ENCODE measurements around the gene SRSF4. TPM values are rescaled to one million over a fixed set of nuclear protein-coding genes. Genes with fewer than 3 reads are reported as not detected.
A peak's percentile ranks its signal among the peaks of the same experiment; 100 is the strongest.

SRSF4 gene
- total RNA-seq, 1 donor from 2014 or later, result 92.6 TPM

- no peak for ATAC-seq (ENCODE audit: low read depth)
- TF ChIP-seq CTCF (IDR thresholded peaks at IDR 0.05), result no peak
- intact Hi-C loops (cut with micrococcal nuclease), result no loop called here
- POLR2A ChIA-PET, result no interaction called here
- no peak overlapping the region for H3K4me3 Mint-ChIP-seq
- H3K36me3 Mint-ChIP-seq (ENCODE audit: low read depth), result no peaks in the 10 kb centered on the region
- H3K4me1 Mint-ChIP-seq, result peaks cover 6% of the 10 kb centered on the region
- peaks cover 22% of the 10 kb centered on the region for H3K27me3 Mint-ChIP-seq
- H3K9me3 Mint-ChIP-seq, result no peaks in the 10 kb centered on the region
- no peak overlapping the region for H3K27ac Mint-ChIP-seq
- CTCF ChIA-PET, result no interaction called here
- no peak for DNase-seq
Observed at GRCh38 chr1:29129916-29130315, 51.8 kb downstream of the SRSF4 start.

- H3K9me3 Mint-ChIP-seq, result no peaks in the 10 kb centered on the region
- peaks cover 6% of the 10 kb centered on the region for H3K4me1 Mint-ChIP-seq
- ChIA-PET POLR2A (no interaction called here), CTCF (no interaction called here)
- H3K4me3 Mint-ChIP-seq, result no peak overlapping the region
- intact Hi-C loops (cut with micrococcal nuclease), result no loop called here
- TF ChIP-seq CTCF (IDR thresholded peaks at IDR 0.05), result no peak
- DNase-seq, result no peak
- H3K27ac Mint-ChIP-seq, result no peak overlapping the region
- ATAC-seq (ENCODE audit: low read depth), result no peak
- peaks cover 20% of the 10 kb centered on the region for H3K27me3 Mint-ChIP-seq
- H3K36me3 Mint-ChIP-seq (ENCODE audit: low read depth), result no peaks in the 10 kb centered on the region
Observed at GRCh38 chr1:29128739-29129138, 53.0 kb downstream of the SRSF4 start.

DNA sequence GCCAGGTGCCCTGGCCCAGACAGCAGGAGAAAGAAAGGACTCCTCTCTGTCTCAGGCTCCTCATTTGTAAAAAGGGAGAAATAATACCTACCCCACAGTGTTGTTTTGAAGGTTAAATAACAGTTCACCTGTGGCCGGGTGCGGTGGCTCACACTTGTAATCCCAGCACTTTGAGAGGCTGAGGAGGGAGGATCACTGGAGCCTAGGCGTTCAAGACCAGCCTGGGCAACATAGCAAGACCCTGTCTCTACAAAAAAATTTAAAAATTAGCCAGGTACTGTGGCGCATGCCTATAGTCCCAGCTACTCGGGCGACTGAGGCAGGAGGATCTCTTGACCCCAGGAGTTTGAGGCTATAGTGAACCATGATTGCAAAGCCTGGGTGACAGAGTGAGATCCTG lies 55.5 kb downstream of the SRSF4 start:
- Mint-ChIP-seq H3K27me3 (peaks cover 10% of the 10 kb centered on the region), H3K27ac (no peak overlapping the region), H3K36me3 (ENCODE audit: low read depth) (no peaks in the 10 kb centered on the region), H3K4me1 (peaks cover 16% of the 10 kb centered on the region), H3K4me3 (peak overlapping the region; percentile 78), H3K9me3 (no peaks in the 10 kb centered on the region)
- ChIA-PET POLR2A (no interaction called here), CTCF (no interaction called here)
- DNase-seq, result no peak
- no peak for ATAC-seq (ENCODE audit: low read depth)
- TF ChIP-seq CTCF (IDR thresholded peaks at IDR 0.05), result no peak
- intact Hi-C loops (cut with micrococcal nuclease), result no loop called here

DNA sequence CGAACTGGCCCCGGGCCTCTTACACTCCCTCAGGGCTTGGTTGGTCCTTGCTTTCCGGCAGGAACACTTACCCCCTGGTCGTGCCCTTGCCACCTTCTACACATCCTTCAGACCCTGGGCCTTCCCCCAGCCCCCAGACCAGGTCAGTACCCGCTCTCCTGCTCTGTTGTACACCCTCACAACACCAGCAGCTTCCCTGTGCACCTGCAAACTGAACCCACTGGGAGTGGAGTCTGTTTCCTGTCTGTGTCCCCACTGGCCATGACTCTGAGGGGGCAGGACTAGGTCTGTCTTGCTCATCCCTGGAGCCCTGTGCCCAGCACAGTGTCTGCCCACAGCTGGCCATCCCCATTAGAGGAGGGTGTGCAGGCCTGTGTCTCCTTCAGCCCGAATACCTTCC lies 55.9 kb downstream of the SRSF4 start:
- DNase-seq (no peak), ATAC-seq (ENCODE audit: low read depth) (no peak)
- Mint-ChIP-seq H3K27me3 (peaks cover 10% of the 10 kb centered on the region), H3K36me3 (ENCODE audit: low read depth) (no peaks in the 10 kb centered on the region), H3K27ac (no peak overlapping the region), H3K4me3 (peak overlapping the region; percentile 78), H3K9me3 (no peaks in the 10 kb centered on the region), H3K4me1 (peaks cover 17% of the 10 kb centered on the region)
- ChIA-PET POLR2A (interaction anchor here (0.6 kb wide), 1 partner anchor 18 kb away, joined by 4 read pairs; no protein-coding TSS in a partner anchor), CTCF (no interaction called here)
- intact Hi-C loops (cut with micrococcal nuclease), result no loop called here
- TF ChIP-seq CTCF (IDR thresholded peaks at IDR 0.05), result no peak

DNA sequence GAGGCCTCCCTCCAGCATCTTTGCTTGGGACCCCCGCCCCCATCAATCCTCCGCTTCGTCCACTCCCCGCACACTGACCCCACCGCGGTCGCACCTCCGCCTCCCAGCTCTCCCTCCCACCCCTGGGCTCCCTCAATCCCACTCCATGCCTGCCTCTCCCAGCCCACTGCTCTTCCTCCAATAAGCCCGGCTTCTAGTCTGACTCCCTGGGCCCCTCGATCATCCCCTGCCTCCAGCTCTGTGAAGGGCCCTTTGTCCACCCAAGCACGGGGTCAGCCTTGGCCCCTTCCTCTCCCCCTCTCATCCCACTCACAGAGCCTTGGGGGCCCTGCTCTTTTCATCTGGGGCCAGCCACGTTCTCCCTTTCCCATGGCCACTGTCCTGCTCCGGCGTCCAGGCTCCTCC lies 56.5 kb downstream of the SRSF4 start:
- DNase-seq, result no peak
- ChIA-PET CTCF (no interaction called here), POLR2A (interaction anchor here (0.6 kb wide), 1 partner anchor 19 kb away, joined by 4 read pairs; no protein-coding TSS in a partner anchor)
- Mint-ChIP-seq H3K4me1 (peaks cover 19% of the 10 kb centered on the region), H3K27ac (no peak overlapping the region), H3K36me3 (ENCODE audit: low read depth) (no peaks in the 10 kb centered on the region), H3K9me3 (no peaks in the 10 kb centered on the region), H3K4me3 (peak overlapping the region; percentile 78), H3K27me3 (peaks cover 10% of the 10 kb centered on the region)
- intact Hi-C loops (cut with micrococcal nuclease), result no loop called here
- TF ChIP-seq CTCF (IDR thresholded peaks at IDR 0.05), result no peak
- no peak for ATAC-seq (ENCODE audit: low read depth)
